IPS-20b (cell line): ENCODE measurements around the gene ZNF787.
"Not testable (repeated sequence)": the region's sequence is repeated elsewhere in the genome, so short reads cannot be mapped to it uniquely, and the experiment has no call there.

ENCODE experiments used
- H3K27ac ChIP-seq: one replicate; pipeline ENCODE4 v1.5.1; 2013; ENCODE audit warnings: low read length
- H3K27me3 ChIP-seq: 2 replicates; pipeline ENCODE4 v1.6.1; 2013; ENCODE audit warnings: mild to moderate bottlenecking, low read length, inconsistent platforms; ENCODE audit not compliant: insufficient read depth
- H3K36me3 ChIP-seq: 2 replicates; pipeline ENCODE4 v1.6.1; 2013; ENCODE audit warnings: low read depth, mild to moderate bottlenecking, inconsistent platforms, low read length, moderate library complexity; ENCODE audit not compliant: insufficient read depth
- H3K4me1 ChIP-seq: 2 replicates; pipeline ENCODE4 v1.6.1; 2013; ENCODE audit warnings: mild to moderate bottlenecking, control low read depth, inconsistent platforms, low read length, moderate library complexity; ENCODE audit not compliant: insufficient read depth
- H3K4me3 ChIP-seq: 2 replicates; pipeline ENCODE4 v1.5.1; 2013; ENCODE audit warnings: mild to moderate bottlenecking, low read length, inconsistent platforms
- H3K9ac ChIP-seq: 2 replicates; pipeline ENCODE4 v1.6.1; 2013; ENCODE audit warnings: low read depth, mild to moderate bottlenecking, inconsistent platforms, low read length, moderate library complexity
- H3K9me3 ChIP-seq: 2 replicates; pipeline ENCODE4 v1.6.1; 2013; ENCODE audit warnings: mild to moderate bottlenecking, low read depth, low read length, inconsistent platforms; ENCODE audit not compliant: insufficient read depth

The ZNF787 gene

GRCh38 chr19:56108447-56109195 is 12.5 kb downstream of the ZNF787 start:
- Histone ChIP-seq H3K9ac (peak overlapping the region; percentile 30; the same call in 1 of the 2 replicates), H3K4me3 (no peak overlapping the region), H3K4me1 (peaks cover 33% of the 10 kb centered on the region), H3K27ac (no peak overlapping the region), H3K36me3 (peaks cover 5% of the 10 kb centered on the region; the same call in 1 of the 2 replicates), H3K27me3 (no peaks in the 10 kb centered on the region), H3K9me3 (no peaks in the 10 kb centered on the region)

- no peaks in the 10 kb centered on the region for H3K9me3 ChIP-seq
- no peak overlapping the region for H3K4me3 ChIP-seq
- H3K27ac ChIP-seq: no peak overlapping the region
Measured at GRCh38 chr19:56107626-56108351, 13.3 kb downstream of the ZNF787 start.

GRCh38 chr19:56106993-56107392 is 14.1 kb downstream of the ZNF787 start:
- Histone ChIP-seq H3K27ac (no peak overlapping the region), H3K9ac (no peak overlapping the region)

More at GRCh38 chr19:56107626-56108351, 13.3 kb downstream of the ZNF787 start:
- H3K27me3 ChIP-seq: no peaks in the 10 kb centered on the region
- peaks cover 5% of the 10 kb centered on the region; the same call in 1 of the 2 replicates for H3K36me3 ChIP-seq
- H3K4me1 ChIP-seq: peaks cover 26% of the 10 kb centered on the region
- H3K9ac ChIP-seq: no peak overlapping the region

GRCh38 chr19:56106397-56106849 is 14.7 kb downstream of the ZNF787 start:
- Histone ChIP-seq H3K27me3 (no peaks in the 10 kb centered on the region), H3K9ac (no peak overlapping the region), H3K4me1 (peaks cover 20% of the 10 kb centered on the region), H3K36me3 (peaks cover 18% of the 10 kb centered on the region), H3K4me3 (no peak overlapping the region), H3K27ac (no peak overlapping the region), H3K9me3 (no peaks in the 10 kb centered on the region)

More at GRCh38 chr19:56106993-56107392, 14.1 kb downstream of the ZNF787 start:
- Histone ChIP-seq H3K36me3 (peaks cover 12% of the 10 kb centered on the region), H3K9me3 (no peaks in the 10 kb centered on the region), H3K27me3 (no peaks in the 10 kb centered on the region), H3K4me3 (no peak overlapping the region), H3K4me1 (peaks cover 23% of the 10 kb centered on the region)

- H3K36me3 ChIP-seq: peaks cover 23% of the 10 kb centered on the region
- peaks cover 15% of the 10 kb centered on the region for H3K4me1 ChIP-seq
- not testable (repeated sequence) for H3K27me3 ChIP-seq, H3K9me3 ChIP-seq, H3K4me3 ChIP-seq, H3K27ac ChIP-seq
- H3K9ac ChIP-seq: peak overlapping the region; percentile 75; the same call in 1 of the 2 replicates
Measured at GRCh38 chr19:56105831-56106396, 15.2 kb downstream of the ZNF787 start.

- no peak overlapping the region for H3K27ac ChIP-seq
- H3K9me3 ChIP-seq: no peaks in the 10 kb centered on the region
- peaks cover 25% of the 10 kb centered on the region for H3K36me3 ChIP-seq
- H3K4me1 ChIP-seq: peaks cover 8% of the 10 kb centered on the region
- H3K4me3 ChIP-seq: no peak overlapping the region; the same call in 1 of the 2 replicates
- H3K27me3 ChIP-seq: no peaks in the 10 kb centered on the region
- H3K9ac ChIP-seq: peak overlapping the region; percentile 75; the same call in 1 of the 2 replicates
Measured at GRCh38 chr19:56105090-56105701, 15.9 kb downstream of the ZNF787 start.

GRCh38 chr19:56104423-56104822 is 16.7 kb downstream of the ZNF787 start:
- Histone ChIP-seq H3K4me3 (no peak overlapping the region), H3K36me3 (peaks cover 31% of the 10 kb centered on the region), H3K27ac (peak overlapping the region; percentile 30), H3K27me3 (no peaks in the 10 kb centered on the region), H3K9me3 (no peaks in the 10 kb centered on the region), H3K9ac (no peak overlapping the region), H3K4me1 (peaks cover 8% of the 10 kb centered on the region)

- Histone ChIP-seq H3K9me3 (no peaks in the 10 kb centered on the region), H3K36me3 (peaks cover 32% of the 10 kb centered on the region), H3K27me3 (no peaks in the 10 kb centered on the region), H3K4me3 (no peak overlapping the region), H3K4me1 (peaks cover 8% of the 10 kb centered on the region), H3K27ac (no peak overlapping the region), H3K9ac (no peak overlapping the region)
Measured at GRCh38 chr19:56103027-56103614, 18.0 kb downstream of the ZNF787 start.

GRCh38 chr19:56101746-56102535 is 19.2 kb downstream of the ZNF787 start:
- Histone ChIP-seq H3K4me1 (peaks cover 8% of the 10 kb centered on the region), H3K27me3 (no peaks in the 10 kb centered on the region), H3K9ac (no peak overlapping the region), H3K36me3 (peaks cover 38% of the 10 kb centered on the region), H3K4me3 (no peak overlapping the region), H3K9me3 (no peaks in the 10 kb centered on the region), H3K27ac (no peak overlapping the region)

GRCh38 chr19:56101095-56101494 is 20.0 kb downstream of the ZNF787 start:
- Histone ChIP-seq H3K27ac (no peak overlapping the region), H3K4me3 (no peak overlapping the region), H3K9ac (no peak overlapping the region), H3K4me1 (peaks cover 5% of the 10 kb centered on the region), H3K36me3 (peaks cover 36% of the 10 kb centered on the region), H3K9me3 (no peaks in the 10 kb centered on the region), H3K27me3 (no peaks in the 10 kb centered on the region)
